DND-41 (cell line): Measurements from ENCODE around the gene ZNF48.
A peak's percentile ranks its signal among the peaks of the same experiment; 100 is the strongest.

Experiments
- ATAC-seq: fragments of 200-7000 bp; cut with Tn5 transposase; 3 replicates; pipeline ENCODE4 v1.9.1; 2021; ENCODE audit warnings: low read depth; ENCODE audit not compliant: insufficient read depth
- DNase-seq: peaks from one replicate; pipeline ENCODE4 v3.0.0-alpha.2; 2020
- H2AFZ ChIP-seq: 2 replicates; pipeline ENCODE4 v1.6.0; 2012; ENCODE audit warnings: low read depth, low read length
- H3K27ac ChIP-seq: 2 replicates; pipeline ENCODE4 v1.5.1; 2012; ENCODE audit warnings: low read length, inconsistent platforms
- H3K27me3 ChIP-seq: fragments of 200-600 bp; sonication (generic); 2 replicates; pipeline ENCODE4 v1.6.0; 2012; ENCODE audit warnings: low read length, mild to moderate bottlenecking, inconsistent platforms; ENCODE audit not compliant: insufficient read depth, poor library complexity
- H3K36me3 ChIP-seq: 2 replicates; pipeline ENCODE4 v1.5.1; 2012; ENCODE audit warnings: low read length, inconsistent platforms; ENCODE audit not compliant: insufficient read depth
- H3K4me1 ChIP-seq: 2 replicates; pipeline ENCODE4 v1.5.1; 2012; ENCODE audit warnings: mild to moderate bottlenecking, low read length; ENCODE audit not compliant: insufficient read depth
- H3K4me2 ChIP-seq: 2 replicates; pipeline ENCODE4 v1.6.0; 2012; ENCODE audit warnings: mild to moderate bottlenecking, moderate library complexity, low read length, inconsistent platforms; ENCODE audit not compliant: insufficient read depth
- H3K4me3 ChIP-seq, 2 experiments: fragments of 200-600 bp in 1 of 2; shearing (Covaris generic) in 1 of 2; 2 replicates each; pipeline ENCODE4 v1.5.1; 2012 to 2016; ENCODE audit warnings: inconsistent platforms in 2 of 2, low read length in 2 of 2, mild to moderate bottlenecking in 2 of 2, low read depth in 1 of 2, moderate library complexity in 1 of 2
- H3K79me2 ChIP-seq: 2 replicates; pipeline ENCODE4 v1.6.0; 2012; ENCODE audit warnings: low read length, inconsistent platforms; ENCODE audit not compliant: insufficient read depth
- H3K9ac ChIP-seq: 2 replicates; pipeline ENCODE4 v1.6.0; 2012; ENCODE audit warnings: low read depth, mild to moderate bottlenecking, inconsistent platforms, low read length, moderate library complexity
- H3K9me3 ChIP-seq: 2 replicates; pipeline ENCODE4 v1.5.1; 2012; ENCODE audit warnings: low read length, moderate library complexity, mild to moderate bottlenecking, inconsistent platforms; ENCODE audit not compliant: insufficient read depth, severe bottlenecking
- H4K20me1 ChIP-seq: 2 replicates; pipeline ENCODE4 v1.6.0; 2012; ENCODE audit warnings: low read length; ENCODE audit not compliant: insufficient read depth
- EZH2 ChIP-seq: IDR thresholded peaks from 3 replicates; pipeline ENCODE4 v1.6.1; 2012; ENCODE audit warnings: borderline replicate concordance, low read depth, mild to moderate bottlenecking, moderate library complexity, low read length, inconsistent platforms; ENCODE audit not compliant: severe bottlenecking
- TF ChIP-seq, protein P1 (sequence below): IDR thresholded peaks from 2 replicates; pipeline ENCODE4 v1.5.1; 2012; ENCODE audit warnings: borderline replicate concordance, low read length, moderate library complexity, mild to moderate bottlenecking; ENCODE audit not compliant: poor library complexity, severe bottlenecking; ENCODE audit errors: extremely low read depth

The ZNF48 gene

DNA sequence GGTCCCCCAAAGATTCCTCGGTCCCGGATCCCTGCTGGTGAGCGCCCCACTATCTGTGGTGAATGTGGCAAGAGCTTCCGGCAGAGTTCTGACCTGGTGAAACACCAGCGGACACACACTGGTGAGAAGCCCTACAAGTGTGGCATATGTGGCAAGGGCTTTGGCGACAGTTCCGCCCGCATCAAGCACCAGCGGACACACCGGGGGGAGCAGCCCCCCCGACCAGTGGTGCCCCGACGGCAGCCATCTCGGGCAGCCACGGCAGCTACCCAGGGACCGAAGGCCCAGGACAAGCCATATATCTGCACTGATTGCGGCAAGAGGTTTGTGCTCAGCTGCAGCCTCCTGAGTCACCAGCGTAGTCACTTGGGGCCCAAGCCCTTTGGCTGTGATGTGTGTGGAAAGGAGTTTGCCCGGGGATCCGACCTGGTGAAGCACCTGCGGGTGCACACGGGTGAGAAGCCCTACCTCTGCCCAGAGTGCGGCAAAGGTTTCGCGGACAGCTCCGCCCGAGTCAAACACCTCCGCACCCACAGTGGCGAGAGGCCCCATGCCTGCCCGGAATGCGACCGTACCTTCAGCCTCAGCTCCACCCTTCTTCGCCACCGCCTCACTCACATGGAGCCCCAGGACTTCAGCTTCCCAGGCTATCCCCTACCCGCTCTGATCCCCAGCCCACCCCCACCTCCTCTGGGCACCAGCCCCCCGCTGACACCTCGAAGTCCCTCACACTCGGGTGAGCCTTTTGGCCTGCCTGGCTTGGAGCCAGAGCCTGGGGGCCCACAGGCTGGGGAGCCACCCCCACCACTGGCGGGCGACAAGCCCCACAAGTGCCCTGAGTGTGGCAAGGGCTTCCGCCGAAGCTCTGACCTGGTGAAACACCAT, 2.8 kb downstream of the ZNF48 start:
- H4K20me1 ChIP-seq = peaks cover 14% of the 10 kb centered on the region
- peaks cover 40% of the 10 kb centered on the region for H3K79me2 ChIP-seq
- peaks cover 65% of the 10 kb centered on the region for H3K4me1 ChIP-seq
- H3K36me3 ChIP-seq = peaks cover 25% of the 10 kb centered on the region
- no peak for TF ChIP-seq EZH2
- TF ChIP-seq, protein P1, sequence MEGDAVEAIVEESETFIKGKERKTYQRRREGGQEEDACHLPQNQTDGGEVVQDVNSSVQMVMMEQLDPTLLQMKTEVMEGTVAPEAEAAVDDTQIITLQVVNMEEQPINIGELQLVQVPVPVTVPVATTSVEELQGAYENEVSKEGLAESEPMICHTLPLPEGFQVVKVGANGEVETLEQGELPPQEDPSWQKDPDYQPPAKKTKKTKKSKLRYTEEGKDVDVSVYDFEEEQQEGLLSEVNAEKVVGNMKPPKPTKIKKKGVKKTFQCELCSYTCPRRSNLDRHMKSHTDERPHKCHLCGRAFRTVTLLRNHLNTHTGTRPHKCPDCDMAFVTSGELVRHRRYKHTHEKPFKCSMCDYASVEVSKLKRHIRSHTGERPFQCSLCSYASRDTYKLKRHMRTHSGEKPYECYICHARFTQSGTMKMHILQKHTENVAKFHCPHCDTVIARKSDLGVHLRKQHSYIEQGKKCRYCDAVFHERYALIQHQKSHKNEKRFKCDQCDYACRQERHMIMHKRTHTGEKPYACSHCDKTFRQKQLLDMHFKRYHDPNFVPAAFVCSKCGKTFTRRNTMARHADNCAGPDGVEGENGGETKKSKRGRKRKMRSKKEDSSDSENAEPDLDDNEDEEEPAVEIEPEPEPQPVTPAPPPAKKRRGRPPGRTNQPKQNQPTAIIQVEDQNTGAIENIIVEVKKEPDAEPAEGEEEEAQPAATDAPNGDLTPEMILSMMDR = no peak
- H3K27ac ChIP-seq = no peak overlapping the region
- no peaks in the 10 kb centered on the region for H3K9me3 ChIP-seq
- peak overlapping the region; percentile 79 for H3K4me2 ChIP-seq
- peak overlapping the region; percentile 60; the same call in 1 of the 2 replicates for H3K9ac ChIP-seq
- ATAC-seq = no peak
- no peak for DNase-seq
- no peaks in the 10 kb centered on the region for H3K27me3 ChIP-seq
- H3K4me3 ChIP-seq = 0 out of 4 replicates have a peak overlapping the region, but pooled peaks of 1 of the 2 experiments have one; percentile 58
- H2AFZ ChIP-seq = no peak overlapping the region

DNA sequence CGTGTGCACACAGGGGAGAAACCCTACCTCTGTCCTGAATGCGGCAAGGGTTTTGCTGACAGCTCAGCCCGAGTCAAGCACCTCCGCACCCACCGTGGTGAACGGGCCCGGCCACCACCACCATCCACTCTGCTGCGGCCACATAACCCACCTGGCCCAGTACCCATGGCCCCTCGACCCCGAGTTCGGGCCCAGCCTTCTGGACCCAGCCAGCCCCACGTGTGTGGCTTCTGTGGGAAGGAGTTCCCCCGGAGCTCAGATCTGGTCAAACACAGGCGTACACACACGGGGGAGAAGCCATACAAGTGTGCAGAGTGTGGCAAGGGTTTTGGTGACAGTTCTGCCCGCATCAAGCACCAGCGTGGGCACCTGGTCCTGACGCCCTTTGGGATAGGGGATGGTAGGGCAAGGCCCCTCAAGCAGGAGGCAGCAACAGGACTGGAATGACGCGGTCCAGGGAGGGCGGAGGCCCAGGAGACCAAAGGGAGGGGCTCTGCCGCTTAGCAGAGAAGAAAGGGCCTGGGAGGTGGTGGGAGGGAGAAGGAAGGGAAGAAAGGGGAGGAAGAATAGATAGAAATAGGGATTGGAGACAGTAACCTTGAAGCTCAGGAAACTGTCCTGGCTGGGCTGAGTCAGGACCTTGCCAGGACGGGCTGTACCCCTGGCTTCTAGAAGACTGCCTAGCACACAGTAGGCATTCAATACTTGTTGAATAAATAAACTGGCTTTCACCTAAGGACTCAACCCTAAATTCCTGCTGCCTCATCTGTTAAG, 3.6 kb downstream of the ZNF48 start:
- Histone ChIP-seq H2AFZ (no peak overlapping the region), H3K36me3 (peaks cover 25% of the 10 kb centered on the region), H3K79me2 (peaks cover 40% of the 10 kb centered on the region), H3K9ac (peak overlapping the region; percentile 60), H3K4me2 (peak overlapping the region; percentile 79), H3K9me3 (no peaks in the 10 kb centered on the region), H3K27me3 (no peaks in the 10 kb centered on the region), H4K20me1 (peaks cover 14% of the 10 kb centered on the region), H3K4me1 (peaks cover 65% of the 10 kb centered on the region), H3K27ac (peak overlapping the region; percentile 83; the same call in 1 of the 2 replicates), H3K4me3 (peak overlapping the region in 1 of 2 experiments; percentile 58; a peak in 2 of 4 replicates)
- DNase-seq (no peak), ATAC-seq (no peak)
- TF ChIP-seq, protein P1 = no peak
- TF ChIP-seq EZH2 = no peak

DNA sequence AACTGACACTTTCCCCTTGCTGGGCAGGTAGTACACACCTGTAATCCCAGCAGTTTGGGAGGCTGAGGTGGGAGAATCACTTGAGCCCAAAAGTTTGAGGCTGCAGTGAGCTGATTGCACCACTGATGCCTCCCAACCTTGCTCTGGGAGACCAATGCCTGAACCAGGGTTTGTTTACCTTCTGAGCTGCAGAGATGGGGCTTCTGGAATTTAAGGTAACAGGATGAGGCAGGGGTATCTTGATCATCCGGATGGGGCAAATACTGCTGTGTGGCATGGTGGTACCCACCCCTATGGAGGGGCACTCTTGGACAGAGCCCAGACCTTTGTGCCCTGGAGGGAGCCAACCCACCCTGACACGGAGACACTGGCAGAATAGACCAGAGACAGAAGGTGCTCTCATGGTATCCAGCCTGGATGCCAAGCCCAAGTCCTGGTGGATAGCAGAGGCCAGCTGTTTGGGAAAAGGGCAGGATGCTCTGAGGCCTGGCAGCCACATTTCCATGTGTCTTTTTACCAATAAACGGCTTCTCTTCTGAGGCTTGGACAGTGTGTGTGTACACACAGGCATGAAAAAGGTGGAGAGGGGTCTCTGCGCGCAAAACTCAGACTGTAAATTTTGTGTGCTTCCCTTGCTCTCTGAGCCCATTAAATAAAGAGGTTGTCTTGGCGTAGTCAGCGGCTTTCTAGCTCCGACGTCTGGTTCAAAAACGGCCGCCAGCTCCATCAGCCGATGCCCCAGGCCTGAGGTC, 4.4 kb downstream of the ZNF48 start:
- Histone ChIP-seq H4K20me1 (peaks cover 14% of the 10 kb centered on the region), H3K4me1 (peaks cover 57% of the 10 kb centered on the region), H3K9ac (peak overlapping the region; percentile 60), H3K27me3 (no peaks in the 10 kb centered on the region), H3K4me2 (peak overlapping the region; percentile 79), H3K36me3 (peaks cover 25% of the 10 kb centered on the region), H3K9me3 (no peaks in the 10 kb centered on the region), H2AFZ (peak overlapping the region; percentile 74), H3K4me3 (peak overlapping the region; percentile 26 to 58; a peak in 3 of 4 replicates), H3K27ac (peak overlapping the region; percentile 83), H3K79me2 (peaks cover 36% of the 10 kb centered on the region)
- no peak for TF ChIP-seq EZH2
- TF ChIP-seq, protein P1 = no peak
- ATAC-seq = no peak; the same call in 2 of the 3 replicates
- no peak for DNase-seq
